Stimulated activated CD4-positive, alpha-beta T cell treated with anti-CD3 and anti-CD28 coated beads, Interleukin-15, amount 100 ng/mL, for 24 hours (primary cell): Measurements from ENCODE around the gene KIRREL2.
"Not testable (repeated sequence)": the region's sequence is repeated elsewhere in the genome, so short reads cannot be mapped to it uniquely, and the experiment has no call there.

Source experiments
- DNase-seq: peaks from one replicate; pipeline ENCODE4 v3.0.0-alpha.2; 2020

The KIRREL2 gene

GRCh38 chr19:35899547-35900214 lies 43.0 kb downstream of the KIRREL2 start:
- peak; percentile 93 for DNase-seq

GRCh38 chr19:35901055-35901644 lies 44.4 kb downstream of the KIRREL2 start:
- DNase-seq = no peak

GRCh38 chr19:35901854-35902661 lies 45.3 kb downstream of the KIRREL2 start, which contains the start of gene HCST:
Gene HCST, plus strand, starts transcription at chr19:35902529. Its CDS starts 65 bp downstream, at chr19:35902594.
- DNase-seq = peak; percentile 48

- no peak for DNase-seq
Observed at GRCh38 chr19:35902870-35903475, 46.3 kb downstream of the KIRREL2 start.

GRCh38 chr19:35903550-35904179 lies 47.0 kb downstream of the KIRREL2 start:
- DNase-seq = peak; percentile 92

- no peak for DNase-seq
Observed at GRCh38 chr19:35904311-35905068, 47.8 kb downstream of the KIRREL2 start.

GRCh38 chr19:35905178-35905727 lies 48.5 kb downstream of the KIRREL2 start:
- DNase-seq = no peak

- no peak for DNase-seq
Observed at GRCh38 chr19:35907377-35907745, 50.6 kb downstream of the KIRREL2 start.

- no peak for DNase-seq
Observed at GRCh38 chr19:35908010-35908441, 51.3 kb downstream of the KIRREL2 start, which contains the start of gene TYROBP. Gene TYROBP, minus strand, starts transcription at chr19:35908295. Its CDS starts 67 bp downstream, at chr19:35908228.

GRCh38 chr19:35908973-35909683 lies 52.4 kb downstream of the KIRREL2 start:
- DNase-seq = no peak

- no peak for DNase-seq
Observed at GRCh38 chr19:35909684-35910035, 52.9 kb downstream of the KIRREL2 start.

- not testable (repeated sequence) for DNase-seq
Observed at GRCh38 chr19:35910355-35910754, 53.6 kb downstream of the KIRREL2 start.

GRCh38 chr19:35911173-35911572 lies 54.5 kb downstream of the KIRREL2 start:
- no peak for DNase-seq

GRCh38 chr19:35911790-35912189 lies 55.1 kb downstream of the KIRREL2 start:
- peak; percentile 55 for DNase-seq

- DNase-seq = no peak
Observed at GRCh38 chr19:35913589-35913988, 56.9 kb downstream of the KIRREL2 start.

GRCh38 chr19:35915443-35915842 lies 58.7 kb downstream of the KIRREL2 start:
- DNase-seq = no peak
